PFSK-1 (cell line): ENCODE results near the gene PDE3A.

Experiments
- POLR2AphosphoS5 ChIP-seq: IDR thresholded peaks from 2 replicates; pipeline ENCODE4 v1.6.1; 2012; ENCODE audit warnings: low read depth, mild to moderate bottlenecking, control low read depth, low read length, moderate library complexity
- REST ChIP-seq, 2 experiments: IDR thresholded peaks; 2 replicates each; pipeline versions ENCODE4 v1.6.1 to v1.8.0; 2011 to 2012; ENCODE audit warnings: low read depth in 2 of 2, low read length in 2 of 2, control low read depth in 1 of 2, inconsistent platforms in 1 of 2, mild to moderate bottlenecking in 1 of 2, moderate library complexity in 1 of 2; ENCODE audit not compliant: insufficient read depth in 1 of 2
- SIN3A ChIP-seq: IDR thresholded peaks from 2 replicates; pipeline ENCODE4 v1.6.1; 2012; ENCODE audit warnings: mild to moderate bottlenecking, low read length, moderate library complexity, borderline replicate concordance; ENCODE audit not compliant: insufficient read depth
- TAF1 ChIP-seq: IDR thresholded peaks from 2 replicates; pipeline ENCODE4 v1.6.1; 2012; ENCODE audit warnings: low read length, control low read depth, borderline replicate concordance; ENCODE audit not compliant: insufficient read depth

- TF ChIP-seq REST (IDR thresholded peaks at IDR 0.05; ENCODE audit: insufficient read depth in 1 of 2, low read depth in 2 of 2, low read length in 2 of 2) (no peak), POLR2AphosphoS5 (no peak), SIN3A (no peak), TAF1 (no peak)
These were observed 326.9 kb downstream of the PDE3A start, which contains the start of gene SLCO1C1 for GRCh38 chr12:20695232-20695631.
